SU-DHL-6 (cell line): ENCODE measurements around the gene KCTD16.

Experiments
- H2AFZ ChIP-seq: fragments of 200-600 bp; sonication (generic); 2 replicates; pipeline ENCODE4 v1.6.1; 2014; ENCODE audit warnings: low read depth, mild to moderate bottlenecking, moderate library complexity, mixed read lengths, antibody characterized with exemption, low read length; ENCODE audit not compliant: severe bottlenecking
- H3F3A ChIP-seq: fragments of 200-600 bp; shearing (Covaris generic); 2 replicates; pipeline ENCODE4 v1.6.0; 2016; ENCODE audit warnings: antibody characterized with exemption, mild to moderate bottlenecking; ENCODE audit not compliant: insufficient read depth
- H3K27ac ChIP-seq: fragments of 200-600 bp; sonication (generic); 2 replicates; pipeline ENCODE4 v1.5.1; 2016; ENCODE audit warnings: low read depth, mild to moderate bottlenecking, low read length, moderate library complexity, mixed read lengths
- H3K27me3 ChIP-seq: fragments of 200-600 bp; sonication (generic), shearing (Covaris generic); 2 replicates; pipeline ENCODE4 v1.6.0; 2014; ENCODE audit warnings: mild to moderate bottlenecking, low read length
- H3K36me3 ChIP-seq: fragments of 200-600 bp; sonication (generic); 2 replicates; pipeline ENCODE4 v1.6.1; 2014; ENCODE audit warnings: mild to moderate bottlenecking, low read length, mixed read lengths
- H3K4me2 ChIP-seq: fragments of 300-600, 200-600 bp; shearing (Covaris generic), sonication (generic); 2 replicates; pipeline ENCODE4 v1.6.0; 2014; ENCODE audit warnings: low read length, low read depth, mild to moderate bottlenecking; ENCODE audit not compliant: poor library complexity, severe bottlenecking
- H3K4me3 ChIP-seq: fragments of 200-600 bp; sonication (generic); 2 replicates; pipeline ENCODE4 v1.5.1; 2014; ENCODE audit warnings: antibody characterized with exemption, low read length, mild to moderate bottlenecking, mixed read lengths; ENCODE audit not compliant: insufficient read depth, poor library complexity, severe bottlenecking
- H3K79me2 ChIP-seq: fragments of 200-600 bp; sonication (generic); 2 replicates; pipeline ENCODE4 v1.6.1; 2014; ENCODE audit warnings: mild to moderate bottlenecking, low read length, moderate library complexity; ENCODE audit not compliant: insufficient read depth
- H3K9ac ChIP-seq: fragments of 200-600 bp; sonication (generic); 2 replicates; pipeline ENCODE4 v1.7.0; 2014; ENCODE audit warnings: mild to moderate bottlenecking, low read length
- H3K9me2 ChIP-seq: fragments of 200-600 bp; sonication (generic); replicated peaks from 2 replicates; pipeline ENCODE4 v1.6.1; 2014; ENCODE audit warnings: low read length; ENCODE audit not compliant: insufficient read depth
- H3K9me3 ChIP-seq: fragments of 200-600 bp; sonication (generic); 2 replicates; pipeline ENCODE4 v1.6.1; 2014; ENCODE audit warnings: low read length, mixed read lengths; ENCODE audit not compliant: insufficient read depth
- H4K20me1 ChIP-seq: fragments of 200-600 bp; sonication (generic); 2 replicates; pipeline ENCODE4 v1.6.1; 2014; ENCODE audit warnings: low read depth, mild to moderate bottlenecking, antibody characterized with exemption, low read length, moderate library complexity, mixed read lengths
- CTCF ChIP-seq: fragments of 200-600 bp; sonication (generic); IDR thresholded peaks from one replicate; pipeline ENCODE4 v1.5.1; 2017; ENCODE audit warnings: antibody characterized with exemption, mild to moderate bottlenecking, low read length, moderate library complexity; ENCODE audit not compliant: insufficient read depth, poor library complexity, severe bottlenecking
- EZH2phosphoT487 ChIP-seq: fragments of 200-600 bp; sonication (generic), shearing (Covaris generic); conservative IDR thresholded peaks from 2 replicates; pipeline ENCODE4 v1.6.1; 2018; ENCODE audit warnings: mild to moderate bottlenecking, antibody characterized with exemption, low read length, moderate library complexity, mixed read lengths

Gene KCTD16

GRCh38 chr5:144308906-144309670 lies 138.4 kb downstream of the KCTD16 start:
- no peak overlapping the region for H3K4me3 ChIP-seq
- H3K27me3 ChIP-seq: no peaks in the 10 kb centered on the region
- H3K9ac ChIP-seq: no peak overlapping the region
- H3F3A ChIP-seq: no peaks in the 10 kb centered on the region
- H4K20me1 ChIP-seq: no peaks in the 10 kb centered on the region
- no peaks in the 10 kb centered on the region for H3K36me3 ChIP-seq
- no peaks in the 10 kb centered on the region for H3K79me2 ChIP-seq
- no peak overlapping the region for H2AFZ ChIP-seq
- H3K9me3 ChIP-seq: no peaks in the 10 kb centered on the region
- H3K9me2 ChIP-seq: no peaks in the 10 kb centered on the region
- H3K27ac ChIP-seq: no peak overlapping the region
- no peak for TF ChIP-seq CTCF
- TF ChIP-seq EZH2phosphoT487: no peak
- no peak overlapping the region for H3K4me2 ChIP-seq

GRCh38 chr5:144310621-144311020 lies 139.9 kb downstream of the KCTD16 start:
- TF ChIP-seq CTCF: no peak
- no peak for TF ChIP-seq EZH2phosphoT487
- no peaks in the 10 kb centered on the region for H3K9me3 ChIP-seq
- no peak overlapping the region for H2AFZ ChIP-seq
- no peaks in the 10 kb centered on the region for H3K36me3 ChIP-seq
- H3K9me2 ChIP-seq: no peaks in the 10 kb centered on the region
- no peak overlapping the region for H3K27ac ChIP-seq
- H3K4me2 ChIP-seq: no peak overlapping the region
- no peak overlapping the region for H3K4me3 ChIP-seq
- no peak overlapping the region for H3K9ac ChIP-seq
- no peaks in the 10 kb centered on the region for H3K27me3 ChIP-seq
- no peaks in the 10 kb centered on the region for H3K79me2 ChIP-seq
- H3F3A ChIP-seq: no peaks in the 10 kb centered on the region
- no peaks in the 10 kb centered on the region for H4K20me1 ChIP-seq

- H3K9me2 ChIP-seq: no peaks in the 10 kb centered on the region
- no peak overlapping the region for H3K27ac ChIP-seq
- no peak overlapping the region for H2AFZ ChIP-seq
- H3K9me3 ChIP-seq: no peaks in the 10 kb centered on the region
- H3K9ac ChIP-seq: no peak overlapping the region
- TF ChIP-seq EZH2phosphoT487 (no peak), CTCF (no peak)
- no peaks in the 10 kb centered on the region for H3K36me3 ChIP-seq
- no peak overlapping the region for H3K4me3 ChIP-seq
- no peaks in the 10 kb centered on the region for H3K79me2 ChIP-seq
- no peaks in the 10 kb centered on the region for H3F3A ChIP-seq
- no peaks in the 10 kb centered on the region for H3K27me3 ChIP-seq
- H4K20me1 ChIP-seq: no peaks in the 10 kb centered on the region
- no peak overlapping the region for H3K4me2 ChIP-seq
Observed at GRCh38 chr5:144313147-144313726, 142.6 kb downstream of the KCTD16 start.
